Right atrium auricular region (tissue), 2 donors: ENCODE data around the gene NFXL1. TPM values are rescaled to one million over a fixed set of nuclear protein-coding genes. Genes with fewer than 3 reads are reported as not detected.

ENCODE experiments used
- DNase-seq: peaks from one replicate; pipeline ENCODE4 v3.0.0-alpha.2; 2019; ENCODE audit warnings: low spot score
- H3K27ac ChIP-seq, 2 donors: fragments of 200-600 bp; sonication (generic); 1 replicate in 1 of 2; 2 replicates in 1 of 2; pipeline ENCODE4 v1.5.1; 2016 to 2019
- H3K27me3 ChIP-seq, 2 donors: fragments of 200-600 bp; sonication (generic); one replicate each; pipeline versions ENCODE4 v1.5.1 to v1.6.0; 2017 to 2019
- H3K36me3 ChIP-seq: fragments of 200-600 bp; sonication (generic); one replicate; pipeline ENCODE4 v1.5.1; 2016
- H3K4me1 ChIP-seq, 2 donors: fragments of 200-600 bp; sonication (generic); one replicate each; pipeline versions ENCODE4 v1.5.1 to v1.6.0; 2017 to 2019
- H3K4me3 ChIP-seq, 2 donors: fragments of 200-600 bp; sonication (generic); 1 replicate in 1 of 2; 2 replicates in 1 of 2; pipeline ENCODE4 v1.5.1; 2017 to 2019; ENCODE audit warnings: mild to moderate bottlenecking in 1 of 2, moderate library complexity in 1 of 2
- H3K9me3 ChIP-seq, 2 donors: fragments of 200-600 bp; sonication (generic); one replicate each; pipeline ENCODE4 v1.5.1; 2019
- total RNA-seq, 2 donors: library from RNA; depleted of rRNA; stranded (reverse); fragments of >200 nt; gene quantifications; one replicate each; pipeline ENCODE4 v1.1.0, GENCODE V29; 2016
- TF ChIP-seq, protein P1 (sequence below), 2 donors: fragments of 200-600 bp; sonication (generic); IDR thresholded peaks; one replicate each; pipeline ENCODE4 v1.5.1; 2019; ENCODE audit warnings: antibody characterized with exemption in 2 of 2

NFXL1 gene
- total RNA-seq, 2 donors from 2014 or later: 6.2 to 8.3 TPM

DNA sequence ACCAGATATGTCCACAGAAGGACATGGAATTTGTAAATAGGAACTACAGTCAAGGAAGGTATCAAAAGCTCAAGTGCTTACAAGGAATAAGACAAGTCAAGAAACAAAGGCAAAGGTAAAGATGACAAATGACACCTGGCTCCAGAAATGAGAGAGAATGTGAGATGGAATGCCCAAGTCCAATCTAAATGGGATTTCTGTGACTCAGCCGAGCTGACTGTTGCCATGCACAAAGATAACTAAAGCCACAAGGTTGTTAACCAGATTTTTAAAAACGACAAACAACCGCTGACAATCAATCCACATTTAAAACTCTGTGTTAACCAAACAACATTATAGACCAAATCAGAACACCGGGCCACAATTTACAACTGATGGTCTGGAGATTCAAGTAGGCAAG lies 1.1 kb downstream of the NFXL1 start:
- TF ChIP-seq, protein P1, sequence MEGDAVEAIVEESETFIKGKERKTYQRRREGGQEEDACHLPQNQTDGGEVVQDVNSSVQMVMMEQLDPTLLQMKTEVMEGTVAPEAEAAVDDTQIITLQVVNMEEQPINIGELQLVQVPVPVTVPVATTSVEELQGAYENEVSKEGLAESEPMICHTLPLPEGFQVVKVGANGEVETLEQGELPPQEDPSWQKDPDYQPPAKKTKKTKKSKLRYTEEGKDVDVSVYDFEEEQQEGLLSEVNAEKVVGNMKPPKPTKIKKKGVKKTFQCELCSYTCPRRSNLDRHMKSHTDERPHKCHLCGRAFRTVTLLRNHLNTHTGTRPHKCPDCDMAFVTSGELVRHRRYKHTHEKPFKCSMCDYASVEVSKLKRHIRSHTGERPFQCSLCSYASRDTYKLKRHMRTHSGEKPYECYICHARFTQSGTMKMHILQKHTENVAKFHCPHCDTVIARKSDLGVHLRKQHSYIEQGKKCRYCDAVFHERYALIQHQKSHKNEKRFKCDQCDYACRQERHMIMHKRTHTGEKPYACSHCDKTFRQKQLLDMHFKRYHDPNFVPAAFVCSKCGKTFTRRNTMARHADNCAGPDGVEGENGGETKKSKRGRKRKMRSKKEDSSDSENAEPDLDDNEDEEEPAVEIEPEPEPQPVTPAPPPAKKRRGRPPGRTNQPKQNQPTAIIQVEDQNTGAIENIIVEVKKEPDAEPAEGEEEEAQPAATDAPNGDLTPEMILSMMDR (IDR thresholded peaks at IDR 0.05): no peak
- H3K36me3 ChIP-seq: peaks cover 8% of the 10 kb centered on the region

DNA sequence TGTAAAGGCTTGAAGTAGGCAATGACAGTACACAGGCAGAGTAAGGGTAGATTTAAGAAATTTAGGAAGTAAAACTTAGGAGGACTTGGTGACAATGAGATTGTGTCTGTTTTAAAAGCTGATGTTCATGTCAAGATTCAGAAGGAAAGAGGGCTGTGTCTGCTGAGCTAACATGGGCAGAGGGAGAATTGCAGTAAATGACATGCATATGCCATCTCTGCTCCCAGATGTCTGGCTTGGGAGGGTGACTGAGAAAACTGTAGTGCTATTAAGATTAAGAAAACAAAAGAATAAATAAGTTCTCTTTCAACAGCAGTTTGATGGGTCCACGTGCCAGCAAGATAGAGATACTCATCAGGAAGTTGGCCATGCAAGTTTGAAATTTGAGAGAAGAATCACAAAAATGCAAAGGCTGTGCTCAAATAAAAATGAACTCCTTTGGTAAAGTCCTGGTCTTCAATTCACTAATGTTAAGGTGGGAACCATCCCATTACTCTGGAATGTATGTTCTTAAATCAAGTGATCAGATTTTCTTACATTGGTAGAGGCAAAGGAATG lies 7.2 kb downstream of the NFXL1 start:
- H3K9me3 ChIP-seq: no peaks in the 10 kb centered on the region
- H3K36me3 ChIP-seq: peaks cover 36% of the 10 kb centered on the region
- H3K4me3 ChIP-seq: no peak overlapping the region
- peaks cover 0 to 7% of the 10 kb centered on the region in 2 donors for H3K4me1 ChIP-seq
- no peaks in the 10 kb centered on the region for H3K27me3 ChIP-seq
- no peak overlapping the region for H3K27ac ChIP-seq
- TF ChIP-seq, protein P1 (IDR thresholded peaks at IDR 0.05): no peak
- DNase-seq: no peak

More for the DNA sequence above, 1.1 kb downstream of the NFXL1 start:
- no peak for DNase-seq
- Histone ChIP-seq H3K9me3 (no peaks in the 10 kb centered on the region), H3K4me1 (peaks cover 0 to 20% of the 10 kb centered on the region in 2 donors), H3K4me3 (peak overlapping the region; percentile 64 to 93), H3K27ac (peak overlapping the region in 1 of 2 donors; percentile 77), H3K27me3 (no peaks in the 10 kb centered on the region)

DNA sequence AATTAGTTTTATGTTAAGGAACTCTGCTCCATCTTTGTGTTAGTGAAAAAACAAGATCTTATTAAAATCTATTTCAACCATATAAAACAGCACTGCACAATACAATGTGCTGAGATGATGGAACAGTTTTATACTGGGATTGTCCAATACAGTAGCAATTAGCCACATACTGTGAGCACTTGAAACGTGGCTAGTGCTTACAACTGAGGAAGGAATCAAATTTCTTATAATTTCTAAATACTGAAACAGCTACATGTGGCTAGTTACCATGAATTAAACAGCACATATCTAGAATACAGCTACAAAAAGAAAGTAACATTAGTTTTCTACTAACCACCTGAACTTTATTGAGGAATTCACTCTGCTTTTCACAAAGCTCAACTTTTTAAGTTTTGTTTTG lies 14.7 kb downstream of the NFXL1 start:
- no peaks in the 10 kb centered on the region for H3K27me3 ChIP-seq
- DNase-seq: no peak
- no peaks in the 10 kb centered on the region for H3K4me1 ChIP-seq
- peaks cover 39% of the 10 kb centered on the region for H3K36me3 ChIP-seq
- no peak overlapping the region for H3K4me3 ChIP-seq
- no peak overlapping the region for H3K27ac ChIP-seq
- no peaks in the 10 kb centered on the region for H3K9me3 ChIP-seq
- TF ChIP-seq, protein P1 (IDR thresholded peaks at IDR 0.05): no peak

DNA sequence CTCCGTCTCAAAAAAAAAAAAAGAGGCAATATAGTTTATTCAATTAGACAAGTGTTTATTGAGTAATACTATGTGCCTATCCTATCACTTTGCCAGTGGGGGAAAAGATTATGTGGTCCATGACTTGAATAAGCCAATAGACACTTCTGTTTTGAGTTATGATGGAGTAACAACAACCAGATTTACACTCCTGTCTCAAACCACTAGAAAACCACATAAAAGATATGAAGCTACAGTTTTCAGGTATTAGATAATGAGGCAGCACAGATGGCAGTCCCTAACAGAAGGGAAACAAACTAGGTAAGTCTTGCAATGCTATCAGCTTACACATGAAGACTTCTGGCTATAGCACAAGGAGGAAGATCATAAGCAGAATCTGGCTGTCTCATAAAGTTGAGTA lies 22.5 kb downstream of the NFXL1 start:
- Histone ChIP-seq H3K36me3 (peaks cover 34% of the 10 kb centered on the region), H3K27me3 (no peaks in the 10 kb centered on the region), H3K4me1 (no peaks in the 10 kb centered on the region), H3K9me3 (no peaks in the 10 kb centered on the region), H3K27ac (no peak overlapping the region), H3K4me3 (no peak overlapping the region)
- TF ChIP-seq, protein P1 (IDR thresholded peaks at IDR 0.05): no peak
- no peak for DNase-seq

DNA sequence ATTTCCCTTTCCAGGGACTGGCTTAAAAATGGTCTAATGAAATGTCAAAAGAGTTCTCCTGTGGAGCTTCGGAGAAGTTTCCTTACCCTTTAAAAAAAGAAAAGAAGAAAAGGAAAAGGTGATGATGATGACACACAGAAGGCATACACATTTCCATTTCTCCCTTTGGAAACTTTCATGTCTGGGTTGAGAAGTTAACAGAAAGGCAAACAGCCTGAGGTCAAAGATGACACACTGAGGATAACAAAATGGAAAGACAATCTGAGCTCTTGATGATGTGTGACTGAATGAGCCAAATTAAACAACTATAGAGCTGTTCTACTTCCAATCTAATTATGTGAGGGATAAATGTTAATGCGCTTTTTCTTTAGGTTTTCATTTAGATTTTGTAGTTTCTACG lies 32.2 kb downstream of the NFXL1 start:
- no peaks in the 10 kb centered on the region for H3K9me3 ChIP-seq
- TF ChIP-seq, protein P1 (IDR thresholded peaks at IDR 0.05): no peak
- peaks cover 20% of the 10 kb centered on the region for H3K36me3 ChIP-seq
- no peaks in the 10 kb centered on the region for H3K27me3 ChIP-seq
- no peak for DNase-seq
- no peak overlapping the region for H3K4me3 ChIP-seq
- no peaks in the 10 kb centered on the region for H3K4me1 ChIP-seq
- peak overlapping the region in 1 of 2 donors; percentile 58 for H3K27ac ChIP-seq

DNA sequence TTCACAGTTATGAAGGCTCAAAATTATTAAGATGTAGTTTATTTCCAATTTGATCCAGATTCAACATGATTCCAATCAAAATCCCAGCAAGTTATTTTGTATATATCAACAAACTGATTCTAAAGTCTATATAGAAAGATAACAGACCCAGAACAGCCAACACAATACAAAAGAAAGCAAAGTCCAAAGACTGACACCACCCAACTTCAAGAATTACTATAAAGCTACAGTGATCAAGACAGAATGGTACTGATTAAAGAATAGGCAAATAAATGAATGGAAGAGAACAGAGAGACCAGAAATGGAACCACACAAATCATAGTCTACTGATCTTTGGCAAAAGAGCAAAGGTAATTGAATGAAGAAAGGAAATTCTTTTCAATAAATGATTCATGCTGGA lies 34.9 kb downstream of the NFXL1 start:
- Histone ChIP-seq H3K4me1 (no peaks in the 10 kb centered on the region), H3K9me3 (no peaks in the 10 kb centered on the region), H3K27me3 (no peaks in the 10 kb centered on the region), H3K4me3 (no peak overlapping the region), H3K36me3 (peaks cover 28% of the 10 kb centered on the region), H3K27ac (no peak overlapping the region)
- no peak for DNase-seq
- TF ChIP-seq, protein P1 (IDR thresholded peaks at IDR 0.05): no peak
